Myometrial cell (primary cell): ENCODE results near the gene GOLGA3. TPM values are rescaled to one million over a fixed set of nuclear protein-coding genes. Genes with fewer than 3 reads are reported as not detected.

Experiments used
- total RNA-seq: library from RNA; depleted of rRNA; stranded (reverse); fragments of >200 nt; gene quantifications from 2 replicates; pipeline ENCODE4 v1.2.3, GENCODE V29; 2015

GOLGA3 gene
- total RNA-seq = 58.5 and 74.6 TPM in 2 replicates

GRCh38 chr12:132828706-132829534, at the start of gene GOLGA3:
Gene GOLGA3, minus strand, starts transcription at chr12:132828869. Its CDS starts 6,741 bp downstream, at chr12:132822128.

GRCh38 chr12:132761032-132761920, 67.4 kb downstream of the GOLGA3 start, which contains the start of gene ANKLE2:
Gene ANKLE2, minus strand, starts transcription at chr12:132761832. Its CDS starts 34 bp downstream, at chr12:132761798.

Other genes starting within 250 kb of the GOLGA3 start
- gene LRCOL1, start 218.3 kb downstream of the GOLGA3 start, total RNA-seq = 2.8 TPM in 1 of 2 replicates, not detected in the other
- gene P2RX2, start 210.1 kb downstream of the GOLGA3 start, total RNA-seq = not detected in 2 replicates
- 15.9 and 21.8 TPM in 2 replicates for gene POLE, start 141.5 kb downstream of the GOLGA3 start, total RNA-seq
- gene PXMP2, start 141.3 kb downstream of the GOLGA3 start, total RNA-seq = 25.9 and 40.1 TPM in 2 replicates
- gene PGAM5, start 118.0 kb downstream of the GOLGA3 start, total RNA-seq = 32.3 and 39.2 TPM in 2 replicates
- 51.3 and 58.5 TPM in 2 replicates for gene ANKLE2, start 67.0 kb downstream of the GOLGA3 start, total RNA-seq
- gene CHFR, start 58.7 kb upstream of the GOLGA3 start, total RNA-seq = 33.5 and 39.5 TPM in 2 replicates
- 2.1 and 3.5 TPM in 2 replicates for gene ZNF605, start 127.4 kb upstream of the GOLGA3 start, total RNA-seq
- gene ZNF26, start 157.5 kb upstream of the GOLGA3 start, total RNA-seq = 3.4 and 3.5 TPM in 2 replicates
- gene ZNF84, start 208.6 kb upstream of the GOLGA3 start, total RNA-seq = 6.9 and 12.1 TPM in 2 replicates